ENCODE measurements around the gene SSU72. TPM values are rescaled to one million over a fixed set of nuclear protein-coding genes. Genes with fewer than 3 reads are reported as not detected.

SSU72 gene
- 100 to 1,000 TPM; 204 to 294 (median 241) TPM for total RNA-seq

DNA sequence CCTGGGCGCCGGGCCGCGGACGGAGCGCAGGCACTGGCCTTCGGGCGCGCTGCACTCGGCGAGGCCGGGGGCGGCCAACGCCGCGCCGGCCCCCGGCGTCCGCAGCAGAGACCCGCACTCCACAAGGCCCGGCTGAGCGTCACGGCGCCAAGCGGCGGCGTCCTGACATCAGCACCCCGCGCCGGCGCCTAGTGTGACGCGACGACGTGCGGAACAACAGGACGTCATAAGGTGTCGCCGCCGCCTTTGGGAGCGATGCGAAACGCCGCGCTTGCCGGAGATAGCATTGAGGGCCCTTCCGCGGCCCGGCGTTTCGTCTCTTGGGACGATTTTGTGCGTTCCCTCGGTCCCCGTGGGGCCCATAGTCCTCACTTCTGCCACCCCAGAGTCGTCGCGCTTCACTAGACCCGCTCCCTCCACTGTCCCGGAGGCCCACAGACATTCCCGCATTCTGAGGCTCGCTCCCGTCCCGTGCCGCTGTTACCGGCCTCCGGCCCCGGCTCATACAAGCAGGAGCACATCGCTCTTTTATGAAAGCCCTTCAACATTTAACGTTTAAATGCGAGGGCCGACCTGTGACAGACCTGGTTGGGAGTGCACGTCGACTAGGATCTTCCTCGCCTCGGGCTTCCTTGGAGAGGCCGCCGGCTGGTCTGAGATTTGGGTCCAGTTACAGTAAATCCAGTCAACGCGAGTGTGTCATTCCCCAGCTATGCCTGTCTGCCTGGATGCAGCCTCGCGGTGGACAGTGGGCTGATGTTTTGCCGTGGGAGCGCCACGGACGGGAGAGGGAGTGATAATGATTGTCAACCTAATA is at the start of gene SSU72:
TSS of gene SSU72 (minus strand) at position 143 of the 817 bp plus-strand sequence. CDS start 306 bp downstream, outside the sequence.
- H3K4me3 ChIP-seq (replicated peaks in 1 of 3) = peak within 1 kb of the TSS; percentile 99 to 100 (median 100)
- intact Hi-C loops (cut with DNase I) = no loop called here
- DNase-seq = peak; percentile 91
- peaks cover 0 to 5% of the 10 kb centered on the region in 2 donors for H3K36me3 ChIP-seq
- H3K27me3 ChIP-seq = no peaks in the 10 kb centered on the region
- peak in 1 of 2 donors; percentile 89 for TF ChIP-seq POLR2A (IDR thresholded peaks at IDR 0.05)
- TF ChIP-seq, protein P1, sequence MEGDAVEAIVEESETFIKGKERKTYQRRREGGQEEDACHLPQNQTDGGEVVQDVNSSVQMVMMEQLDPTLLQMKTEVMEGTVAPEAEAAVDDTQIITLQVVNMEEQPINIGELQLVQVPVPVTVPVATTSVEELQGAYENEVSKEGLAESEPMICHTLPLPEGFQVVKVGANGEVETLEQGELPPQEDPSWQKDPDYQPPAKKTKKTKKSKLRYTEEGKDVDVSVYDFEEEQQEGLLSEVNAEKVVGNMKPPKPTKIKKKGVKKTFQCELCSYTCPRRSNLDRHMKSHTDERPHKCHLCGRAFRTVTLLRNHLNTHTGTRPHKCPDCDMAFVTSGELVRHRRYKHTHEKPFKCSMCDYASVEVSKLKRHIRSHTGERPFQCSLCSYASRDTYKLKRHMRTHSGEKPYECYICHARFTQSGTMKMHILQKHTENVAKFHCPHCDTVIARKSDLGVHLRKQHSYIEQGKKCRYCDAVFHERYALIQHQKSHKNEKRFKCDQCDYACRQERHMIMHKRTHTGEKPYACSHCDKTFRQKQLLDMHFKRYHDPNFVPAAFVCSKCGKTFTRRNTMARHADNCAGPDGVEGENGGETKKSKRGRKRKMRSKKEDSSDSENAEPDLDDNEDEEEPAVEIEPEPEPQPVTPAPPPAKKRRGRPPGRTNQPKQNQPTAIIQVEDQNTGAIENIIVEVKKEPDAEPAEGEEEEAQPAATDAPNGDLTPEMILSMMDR (IDR thresholded peaks at IDR 0.05) = peak in 1 of 6 experiments; percentile 31
- H3K9me3 ChIP-seq = no peaks in the 10 kb centered on the region
- H3K4me1 ChIP-seq = peaks cover 16 to 35% of the 10 kb centered on the region in 2 donors
- H3K27ac ChIP-seq = peak within 1 kb of the TSS; percentile 96 to 98 (median 96)
- WGBS, 2 donors = 0 to 1% methylated on average over 23 to 54 of the region's 87 CpGs

DNA sequence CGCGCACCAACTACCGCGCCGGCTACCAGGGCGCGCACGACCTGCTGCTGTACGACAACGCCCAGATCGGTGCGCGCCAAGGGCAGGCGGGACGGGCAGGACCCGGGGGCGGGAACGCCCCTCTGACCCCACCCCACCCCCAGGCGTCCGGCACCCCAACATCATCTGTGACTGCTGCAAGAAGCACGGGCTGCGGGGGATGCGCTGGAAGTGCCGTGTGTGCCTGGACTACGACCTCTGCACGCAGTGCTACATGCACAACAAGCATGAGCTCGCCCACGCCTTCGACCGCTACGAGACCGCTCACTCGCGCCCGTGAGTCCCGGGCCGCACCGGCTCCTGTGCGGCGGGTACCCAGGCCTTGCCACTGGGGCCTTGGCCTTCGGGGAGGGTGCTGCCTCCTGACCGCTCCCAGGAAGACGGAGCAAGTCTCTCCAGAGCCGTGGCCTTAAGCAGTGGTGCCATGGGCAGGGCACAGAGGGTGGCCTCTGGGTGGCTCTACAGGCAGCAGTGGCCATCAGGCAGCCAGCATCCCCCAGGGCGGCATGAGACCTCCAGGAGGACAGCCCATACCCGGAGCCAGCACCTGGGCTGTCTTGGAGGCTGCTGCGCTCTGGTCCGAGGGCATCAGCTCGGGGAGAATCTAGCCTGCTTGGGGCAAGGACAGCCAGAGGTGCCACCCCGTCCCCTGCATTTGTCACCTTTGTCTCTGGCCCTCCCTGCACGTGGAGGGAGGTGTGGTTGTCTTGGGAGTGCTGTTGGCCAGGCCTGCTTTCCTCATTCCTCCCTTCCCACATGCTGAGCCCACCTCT is 49.2 kb upstream of the SSU72 start:
- no peak overlapping the region for H3K27ac ChIP-seq
- intact Hi-C loops (cut with DNase I) = no loop called here
- peaks cover 10% of the 10 kb centered on the region in 2 donors for H3K36me3 ChIP-seq
- no peak for DNase-seq
- no peak for TF ChIP-seq POLR2A (IDR thresholded peaks at IDR 0.05)
- TF ChIP-seq, protein P1 (IDR thresholded peaks at IDR 0.05) = no peak
- 92 to 95% methylated on average over 15 to 43 of the region's 51 CpGs for WGBS, 2 donors
- no peaks in the 10 kb centered on the region for H3K9me3 ChIP-seq
- no peak overlapping the region for H3K4me3 ChIP-seq (replicated peaks in 1 of 3)
- no peaks in the 10 kb centered on the region for H3K27me3 ChIP-seq
- H3K4me1 ChIP-seq = no peaks in the 10 kb centered on the region

DNA sequence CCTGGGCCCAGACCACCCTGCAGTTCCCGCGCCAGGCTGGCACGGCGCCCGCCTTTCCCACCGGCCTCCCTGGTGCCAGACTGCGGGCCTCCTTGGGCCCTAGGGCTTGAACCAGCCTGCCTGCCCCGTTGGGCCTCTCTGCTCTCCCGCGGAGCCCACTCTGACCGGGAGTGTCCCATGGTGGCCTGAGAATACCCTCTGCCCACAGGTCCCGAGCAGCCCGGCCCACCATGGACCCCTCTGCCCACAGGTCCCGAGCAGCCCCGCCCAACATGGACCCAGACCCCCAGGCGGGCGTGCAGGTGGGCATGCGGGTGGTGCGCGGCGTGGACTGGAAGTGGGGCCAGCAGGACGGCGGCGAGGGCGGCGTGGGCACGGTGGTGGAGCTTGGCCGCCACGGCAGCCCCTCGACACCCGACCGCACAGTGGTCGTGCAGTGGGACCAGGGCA is 48.5 kb upstream of the SSU72 start:
- intact Hi-C loops (cut with DNase I) = no loop called here
- H3K36me3 ChIP-seq = peaks cover 5 to 9% of the 10 kb centered on the region in 2 donors
- H3K4me3 ChIP-seq (replicated peaks in 1 of 3) = no peak overlapping the region
- TF ChIP-seq, protein P1 (IDR thresholded peaks at IDR 0.05) = no peak
- no peak for TF ChIP-seq POLR2A (IDR thresholded peaks at IDR 0.05)
- no peak for DNase-seq
- no peaks in the 10 kb centered on the region for H3K27me3 ChIP-seq
- 95 to 97% methylated on average over 17 to 22 of the region's 33 CpGs for WGBS, 2 donors
- no peak overlapping the region for H3K27ac ChIP-seq
- H3K4me1 ChIP-seq = no peaks in the 10 kb centered on the region
- no peaks in the 10 kb centered on the region for H3K9me3 ChIP-seq

DNA sequence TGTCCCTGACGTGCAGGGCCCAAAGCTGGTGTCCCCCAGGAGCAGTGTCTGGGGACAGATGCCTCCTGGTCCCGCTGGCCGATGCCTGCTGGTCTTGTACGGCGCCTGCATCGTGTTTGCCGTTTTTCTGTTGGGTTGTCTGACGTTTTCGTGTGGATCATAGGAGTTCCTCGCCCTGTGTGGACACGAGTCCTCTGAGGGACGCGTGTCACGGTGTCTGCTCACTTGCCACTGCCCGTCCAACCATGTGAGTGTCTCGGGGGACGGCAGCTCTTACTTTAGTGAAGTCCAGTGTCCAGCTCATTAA is 48.1 kb upstream of the SSU72 start:
- Histone ChIP-seq H3K27ac (no peak overlapping the region), H3K36me3 (peaks cover under 1 to 9% of the 10 kb centered on the region in 2 donors), H3K4me1 (no peaks in the 10 kb centered on the region), H3K27me3 (no peaks in the 10 kb centered on the region), H3K4me3 (replicated peaks in 1 of 3) (no peak overlapping the region), H3K9me3 (no peaks in the 10 kb centered on the region)
- no peak for TF ChIP-seq POLR2A (IDR thresholded peaks at IDR 0.05)
- TF ChIP-seq, protein P1 (IDR thresholded peaks at IDR 0.05) = no peak
- DNase-seq = no peak
- WGBS, 2 donors = 95 to 97% methylated on average over 17 of the region's 17 CpGs
- intact Hi-C loops (cut with DNase I) = no loop called here
